B cell (primary cell): ENCODE measurements around the gene FAM240B. TPM values are rescaled to one million over a fixed set of nuclear protein-coding genes. Genes with fewer than 3 reads are reported as not detected.

Source experiments
- ATAC-seq: fragments of 200-7000 bp; cut with Tn5 transposase; one replicate; pipeline ENCODE4 v1.10.0; 2021; ENCODE audit warnings: low read depth, mild to moderate bottlenecking, moderate number of reproducible peaks, moderate library complexity
- CTCF ChIA-PET: fragments of 350-600 bp; sonication (Branson Sonifier 250); formaldehyde crosslinking; loops from one replicate; lab custom pipeline; 2021; ENCODE audit warnings: antibody characterized with exemption, inconsistent platforms; lab: Charles Lee
- POLR2A ChIA-PET: fragments of 350-600 bp; sonication (Branson Sonifier 250); formaldehyde crosslinking; loops from one replicate; lab custom pipeline; 2021; ENCODE audit warnings: antibody characterized with exemption; lab: Charles Lee
- DNase-seq: peaks from one replicate; pipeline ENCODE4 v3.0.0; 2013
- H2AFZ ChIP-seq: 2 replicates; pipeline ENCODE4 v1.6.1; 2012; ENCODE audit warnings: mild to moderate bottlenecking, low read depth, low read length; ENCODE audit not compliant: insufficient read depth, poor library complexity, severe bottlenecking
- H3K27ac ChIP-seq, 2 donors: 1 replicate in 1 of 2; 2 replicates in 1 of 2; pipeline ENCODE4 v1.5.1; 2012 to 2013; ENCODE audit warnings: low read length in 2 of 2, mild to moderate bottlenecking in 2 of 2, moderate library complexity in 1 of 2
- H3K27me3 ChIP-seq, 4 experiments: fragments of 200-600 bp in 1 of 4; sonication (generic) in 1 of 4; replicated peaks in 1 of 4; 1 replicate in 2 of 4; 2 replicates in 2 of 4; pipeline versions ENCODE4 v1.6.1 to v1.7.0; 2013 to 2016; ENCODE audit warnings: low read length in 3 of 4, mild to moderate bottlenecking in 2 of 4, mixed read lengths in 1 of 4, moderate library complexity in 1 of 4; ENCODE audit not compliant: insufficient read depth in 4 of 4, control insufficient read depth in 3 of 4; ENCODE audit errors: control extremely low read depth in 1 of 4
- H3K36me3 ChIP-seq, 2 experiments: replicated peaks in 1 of 2; 1 replicate in 1 of 2; 2 replicates in 1 of 2; pipeline versions ENCODE4 v1.6.1 to v1.7.1; 2013; ENCODE audit warnings: low read length in 1 of 2; ENCODE audit not compliant: insufficient read depth in 2 of 2, control insufficient read depth in 1 of 2; ENCODE audit errors: control extremely low read depth in 1 of 2, extremely low read depth in 1 of 2
- H3K4me1 ChIP-seq, 2 donors: fragments of 200-600 bp in 1 of 2; sonication (generic) in 1 of 2; 1 replicate in 1 of 2; 2 replicates in 1 of 2; pipeline versions ENCODE4 v1.5.1 to v1.6.1; 2013 to 2017; ENCODE audit warnings: low read length in 2 of 2; ENCODE audit not compliant: control insufficient read depth in 2 of 2, insufficient read depth in 2 of 2
- H3K4me2 ChIP-seq: replicated peaks from 2 replicates; pipeline ENCODE3; 2012; ENCODE audit warnings: mild to moderate bottlenecking, low read depth, low read length; ENCODE audit not compliant: poor library complexity, severe bottlenecking
- H3K4me3 ChIP-seq, 5 experiments: fragments of 200-600 bp in 1 of 5; sonication (generic) in 1 of 5; 1 replicate in 3 of 5; 2 replicates in 2 of 5; pipeline versions ENCODE4 v1.5.1 to v1.7.0; 2011 to 2016; ENCODE audit warnings: low read length in 4 of 5, mild to moderate bottlenecking in 4 of 5, low read depth in 2 of 5, control low read depth in 1 of 5, moderate library complexity in 1 of 5; ENCODE audit not compliant: insufficient read depth in 1 of 5; ENCODE audit errors: control extremely low read depth in 1 of 5, extremely low read depth in 1 of 5
- H3K79me2 ChIP-seq: fragments of 200-600 bp; sonication (generic); one replicate; pipeline ENCODE4 v1.6.0; 2016; ENCODE audit warnings: low read length; ENCODE audit not compliant: control insufficient read depth, insufficient read depth
- H3K9ac ChIP-seq: fragments of 200-600 bp; sonication (generic); 2 replicates; pipeline ENCODE4 v1.6.1; 2017; ENCODE audit warnings: mild to moderate bottlenecking, low read length, moderate library complexity
- H3K9me3 ChIP-seq, 3 donors: one replicate each; pipeline versions ENCODE4 v1.6.1 to v1.7.1; 2013; ENCODE audit warnings: low read length in 2 of 3; ENCODE audit not compliant: control insufficient read depth in 2 of 3, insufficient read depth in 1 of 3; ENCODE audit errors: control extremely low read depth in 1 of 3
- H4K20me1 ChIP-seq: 2 replicates; pipeline ENCODE4 v1.6.0; 2012; ENCODE audit warnings: mild to moderate bottlenecking, low read length; ENCODE audit not compliant: insufficient read depth, control insufficient read depth, poor library complexity, severe bottlenecking
- H3K27ac Mint-ChIP-seq: one replicate; pipeline ENCODE4 v1.8.0; 2021; ENCODE audit warnings: mixed read lengths
- H3K27me3 Mint-ChIP-seq: one replicate; pipeline ENCODE4 v1.8.0; 2021; ENCODE audit warnings: mixed read lengths
- H3K4me1 Mint-ChIP-seq: one replicate; pipeline ENCODE4 v1.8.0; 2021; ENCODE audit warnings: mixed read lengths
- H3K4me3 Mint-ChIP-seq: one replicate; pipeline ENCODE4 v1.8.0; 2021; ENCODE audit warnings: mixed read lengths
- H3K9me3 Mint-ChIP-seq: one replicate; pipeline ENCODE4 v1.8.0; 2022; ENCODE audit warnings: mixed read lengths; ENCODE audit not compliant: insufficient read depth
- CTCF ChIP-seq: fragments of 200-600 bp; IDR thresholded peaks from one replicate; pipeline ENCODE4 v1.8.0; 2022; ENCODE audit warnings: antibody characterized with exemption, mild to moderate bottlenecking
- EZH2 ChIP-seq: IDR thresholded peaks from 2 replicates; pipeline ENCODE4 v1.6.1; 2012; ENCODE audit warnings: borderline replicate concordance, low read depth, mild to moderate bottlenecking, moderate library complexity, low read length; ENCODE audit not compliant: insufficient read depth, poor library complexity, severe bottlenecking
- WGBS: methylation state at CpG from one replicate; pipeline ENCODE4 v1.1.5; 2013; ENCODE audit warnings: missing lambda C conversion rate; ENCODE audit not compliant: insufficient coverage; 5-methylcytosine and 5-hydroxymethylcytosine counted together
- intact Hi-C: fragments of 100-400 bp; cut with micrococcal nuclease; formaldehyde crosslinking; loops from one replicate; pipeline ENCODE4 v1.10.0; 2022
- polyA plus RNA-seq: library from polyadenylated mRNA; depleted of rRNA; stranded (reverse); fragments of >200 nt; gene quantifications from 2 replicates; pipeline ENCODE4 v1.2.3, GENCODE V29; 2012
- total RNA-seq, 2 donors: library from RNA; stranded (reverse); fragments of 120-200 nt in 1 of 2; gene quantifications; 1 replicate in 1 of 2; 2 replicates in 1 of 2; pipeline versions ENCODE4 v1.2.3 to v1.2.4, GENCODE V29; 2013 to 2022

Gene FAM240B
- total and polyA plus RNA-seq, 2 donors (not counting 1 experiment from before 2014, with no cell fraction given), result not detected

- no peaks in the 10 kb centered on the region for H3K4me1 Mint-ChIP-seq
- WGBS, result no CpG with 5 or more reads among the region's 2 CpGs
- H3K9ac ChIP-seq, result no peak overlapping the region
- H3K79me2 ChIP-seq, result no peaks in the 10 kb centered on the region
- H4K20me1 ChIP-seq, result no peaks in the 10 kb centered on the region
- ChIA-PET POLR2A (no interaction called here), CTCF (no interaction called here)
- H3K27me3 ChIP-seq, result no peaks in the 10 kb centered on the region
- H3K4me3 ChIP-seq, result no peak overlapping the region
- peaks cover 0 to 17% (median 0%) of the 10 kb centered on the region in 3 donors for H3K9me3 ChIP-seq
- no peaks in the 10 kb centered on the region for H3K9me3 Mint-ChIP-seq
- H3K27ac Mint-ChIP-seq, result no peak overlapping the region
- H3K4me2 ChIP-seq, result no peak overlapping the region
- H3K27me3 Mint-ChIP-seq, result peaks cover 8% of the 10 kb centered on the region
- intact Hi-C loops, result no loop called here
- H3K4me1 ChIP-seq, result no peaks in the 10 kb centered on the region
- no peaks in the 10 kb centered on the region for H3K36me3 ChIP-seq
- H2AFZ ChIP-seq, result no peak overlapping the region
- no peak overlapping the region for H3K4me3 Mint-ChIP-seq
- H3K27ac ChIP-seq, result no peak overlapping the region
- DNase-seq (no peak), ATAC-seq (no peak)
- TF ChIP-seq CTCF (no peak), EZH2 (no peak)
These were observed 17.3 kb upstream of the FAM240B start for GRCh38 chr9:38737246-38737645.

GRCh38 chr9:38734831-38735230, 14.9 kb upstream of the FAM240B start:
- no peaks in the 10 kb centered on the region for H4K20me1 ChIP-seq
- no peak overlapping the region for H3K4me2 ChIP-seq
- POLR2A ChIA-PET, result no interaction called here
- intact Hi-C loops, result no loop called here
- DNase-seq, result no peak
- H3K27ac Mint-ChIP-seq, result no peak overlapping the region
- H3K4me3 ChIP-seq, result no peak overlapping the region
- no peak overlapping the region for H2AFZ ChIP-seq
- WGBS, result 92% methylated on average over 4 of the region's 5 CpGs
- no peak overlapping the region for H3K27ac ChIP-seq
- no peak for ATAC-seq
- no peak overlapping the region for H3K4me3 Mint-ChIP-seq
- no peaks in the 10 kb centered on the region for H3K9me3 Mint-ChIP-seq
- H3K36me3 ChIP-seq, result no peaks in the 10 kb centered on the region
- peaks cover 8% of the 10 kb centered on the region for H3K27me3 Mint-ChIP-seq
- no peaks in the 10 kb centered on the region for H3K4me1 Mint-ChIP-seq
- CTCF ChIA-PET, result no interaction called here
- H3K27me3 ChIP-seq, result no peaks in the 10 kb centered on the region
- TF ChIP-seq EZH2 (no peak), CTCF (no peak)
- H3K9ac ChIP-seq, result no peak overlapping the region
- peaks cover 0 to 25% (median 0%) of the 10 kb centered on the region in 3 donors for H3K9me3 ChIP-seq
- no peaks in the 10 kb centered on the region for H3K4me1 ChIP-seq
- H3K79me2 ChIP-seq, result no peaks in the 10 kb centered on the region
